ENCODE results near the gene LMOD2.
"Not testable (repeated sequence)": the region's sequence is repeated elsewhere in the genome, so short reads cannot be mapped to it uniquely, and the experiment has no call there.

Gene LMOD2

GRCh38 chr7:123655614-123656013 is at the start of gene LMOD2:
LMOD2 (plus strand) TSS chr7:123655866; CDS start chr7:123655964, 98 bp downstream.
- no peak for DNase-seq (ENCODE audit: low read depth in 2 of 2)

GRCh38 chr7:123607423-123607975 is 48.2 kb upstream of the LMOD2 start:
- no peak for DNase-seq (ENCODE audit: low read depth in 2 of 2)

GRCh38 chr7:123608991-123609882 is 46.4 kb upstream of the LMOD2 start:
- DNase-seq (ENCODE audit: low read depth in 2 of 2): no peak

- DNase-seq (ENCODE audit: low read depth in 2 of 2): no peak
These were observed 45.8 kb upstream of the LMOD2 start for GRCh38 chr7:123609883-123610239.

GRCh38 chr7:123612024-123612423 is 43.6 kb upstream of the LMOD2 start:
- no peak for DNase-seq (ENCODE audit: low read depth in 2 of 2)

GRCh38 chr7:123615344-123615743 is 40.3 kb upstream of the LMOD2 start:
- DNase-seq (ENCODE audit: low read depth in 2 of 2): peak; percentile 9 to 14

- DNase-seq (ENCODE audit: low read depth in 2 of 2): no peak
These were observed 39.4 kb upstream of the LMOD2 start for GRCh38 chr7:123616223-123616622.

GRCh38 chr7:123621707-123622106 is 34.0 kb upstream of the LMOD2 start:
- no peak for DNase-seq (ENCODE audit: low read depth in 2 of 2)

- DNase-seq (ENCODE audit: low read depth in 2 of 2): no peak
These were observed 32.8 kb upstream of the LMOD2 start for GRCh38 chr7:123622660-123623386.

- no peak for DNase-seq (ENCODE audit: low read depth in 2 of 2)
These were observed 31.0 kb upstream of the LMOD2 start for GRCh38 chr7:123624527-123625183.

GRCh38 chr7:123625254-123625653 is 30.4 kb upstream of the LMOD2 start:
- no peak for DNase-seq (ENCODE audit: low read depth in 2 of 2)

GRCh38 chr7:123627851-123628250 is 27.8 kb upstream of the LMOD2 start:
- DNase-seq (ENCODE audit: low read depth in 2 of 2): no peak

GRCh38 chr7:123628829-123629228 is 26.8 kb upstream of the LMOD2 start:
- DNase-seq (ENCODE audit: low read depth in 2 of 2): no peak

GRCh38 chr7:123629281-123629680 is 26.4 kb upstream of the LMOD2 start:
- DNase-seq (ENCODE audit: low read depth in 2 of 2): no peak

GRCh38 chr7:123632808-123633207 is 22.9 kb upstream of the LMOD2 start:
- no peak for DNase-seq (ENCODE audit: low read depth in 2 of 2)

- DNase-seq (ENCODE audit: low read depth in 2 of 2): peak; percentile 32 to 36
These were observed 22.1 kb upstream of the LMOD2 start for GRCh38 chr7:123633553-123633952.

GRCh38 chr7:123634011-123634573 is 21.6 kb upstream of the LMOD2 start:
- not testable (repeated sequence) for DNase-seq (ENCODE audit: low read depth in 2 of 2)

GRCh38 chr7:123635551-123636359 is 19.9 kb upstream of the LMOD2 start:
- peak; percentile 5 for DNase-seq (ENCODE audit: low read depth in 2 of 2)

- DNase-seq (ENCODE audit: low read depth in 2 of 2): no peak
These were observed 18.5 kb upstream of the LMOD2 start for GRCh38 chr7:123637203-123637602.

GRCh38 chr7:123637878-123638277 is 17.8 kb upstream of the LMOD2 start:
- no peak for DNase-seq (ENCODE audit: low read depth in 2 of 2)

GRCh38 chr7:123639631-123640030 is 16.0 kb upstream of the LMOD2 start:
- DNase-seq (ENCODE audit: low read depth in 2 of 2): no peak
